NCI-H2107 treated with DMSO at 0.1 percent for 48 hours (cell line): ENCODE measurements around the gene ATG3.
"Not testable (repeated sequence)": the region's sequence is repeated elsewhere in the genome, so short reads cannot be mapped to it uniquely, and the experiment has no call there.

Experiments
- DNase-seq: peaks from one replicate; lab custom pipeline; 2025; ENCODE audit not compliant: unreplicated experiment; lab: John Stamatoyannopoulos, UW

Gene ATG3

DNA sequence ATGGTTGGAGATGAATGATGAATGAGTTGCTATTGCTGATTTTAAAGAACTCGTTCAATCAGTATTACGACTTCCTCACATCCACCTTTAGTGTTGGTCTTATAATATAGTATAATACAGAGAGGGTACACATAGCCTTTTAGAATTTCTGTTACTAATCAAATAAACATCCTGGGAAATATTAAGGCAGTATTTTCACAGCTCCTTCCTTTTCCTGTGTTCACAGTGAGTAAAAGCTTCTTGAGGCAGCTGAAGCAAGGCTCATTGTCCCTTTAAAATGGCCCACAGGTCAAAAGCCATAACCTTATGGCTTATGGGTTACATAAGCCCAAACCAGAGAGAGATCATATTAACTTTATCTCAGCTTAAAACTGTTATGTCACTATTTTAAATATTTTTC, 61.1 kb downstream of the ATG3 start:
- no peak for DNase-seq

DNA sequence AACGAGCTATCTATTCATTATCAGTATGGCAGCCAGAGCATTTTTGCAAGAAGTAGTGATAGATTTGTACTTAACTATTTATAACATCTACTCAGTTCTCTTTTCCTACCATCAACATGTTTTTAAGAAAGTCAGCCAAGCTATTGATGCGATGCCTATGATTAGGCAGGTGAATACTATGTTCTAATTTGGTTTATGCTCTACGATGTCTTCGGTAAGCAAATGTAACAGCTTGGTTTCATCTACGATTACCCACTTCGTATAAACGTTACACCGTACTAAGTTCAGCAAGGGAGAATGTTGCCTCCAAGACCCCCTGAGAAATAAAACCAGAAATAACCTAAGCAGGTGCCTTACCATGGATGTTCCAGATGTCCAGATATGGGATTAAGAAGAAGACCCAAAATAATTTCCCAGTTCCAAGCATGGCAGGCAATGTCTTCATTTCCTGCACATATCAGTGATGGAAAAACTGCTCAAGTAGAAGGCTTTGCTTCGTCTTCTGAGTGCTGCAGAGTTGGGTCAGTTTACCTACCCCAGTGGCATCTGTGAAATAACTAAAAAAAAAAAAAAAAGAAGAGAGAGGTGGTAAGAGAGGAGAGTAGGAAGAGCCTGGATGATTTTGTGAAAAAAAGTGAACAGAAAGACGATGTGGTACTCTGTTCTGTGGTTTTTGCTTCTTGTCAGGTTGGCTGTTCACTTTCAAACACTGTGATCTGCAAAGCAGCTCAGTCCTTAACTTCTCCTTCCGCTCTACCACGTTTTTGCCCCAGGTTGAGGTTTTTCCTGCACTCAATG, 62.6 kb downstream of the ATG3 start, which contains the start of gene BTLA:
TSS of gene BTLA (minus strand) at position 559 of the 798 bp plus-strand sequence. CDS start at position 445, 114 bp downstream.
- no peak for DNase-seq

DNA sequence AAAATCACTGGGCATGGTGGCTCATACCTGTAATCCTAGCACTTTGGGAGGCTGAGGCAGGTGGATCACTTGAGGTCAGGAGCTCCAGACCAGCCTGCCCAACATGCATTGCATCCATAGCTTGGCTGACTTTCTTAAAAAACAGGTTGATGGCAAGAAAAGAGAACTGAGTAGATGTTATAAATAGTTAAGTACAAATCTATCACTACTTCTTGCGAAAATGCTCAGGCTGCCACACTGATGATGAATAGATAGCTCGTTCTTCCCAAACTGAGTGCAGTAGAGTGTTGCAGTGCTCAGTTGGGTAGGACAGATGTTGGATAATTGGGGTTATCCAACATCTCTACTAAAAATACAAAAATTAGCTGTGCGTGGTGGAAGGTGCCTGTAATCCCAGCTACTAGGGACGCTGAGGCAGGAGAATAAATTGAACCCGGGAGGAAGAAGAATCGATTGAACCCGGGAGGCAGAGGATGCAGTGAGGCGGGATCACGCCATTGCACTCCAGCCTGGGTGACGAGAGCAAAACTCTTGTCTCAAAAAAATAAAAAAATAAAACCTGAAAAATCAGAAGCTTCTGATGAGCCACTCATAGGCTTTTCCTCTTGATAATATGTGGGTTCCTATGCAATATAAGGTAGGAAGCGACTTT, 63.7 kb downstream of the ATG3 start:
- no peak for DNase-seq

GRCh38 chr3:112496366-112497067, 65.2 kb downstream of the ATG3 start:
- no peak for DNase-seq

- DNase-seq, result not testable (repeated sequence)
Observed at GRCh38 chr3:112494448-112494767, 67.4 kb downstream of the ATG3 start.

GRCh38 chr3:112492124-112492523, 69.6 kb downstream of the ATG3 start:
- DNase-seq, result no peak

DNA sequence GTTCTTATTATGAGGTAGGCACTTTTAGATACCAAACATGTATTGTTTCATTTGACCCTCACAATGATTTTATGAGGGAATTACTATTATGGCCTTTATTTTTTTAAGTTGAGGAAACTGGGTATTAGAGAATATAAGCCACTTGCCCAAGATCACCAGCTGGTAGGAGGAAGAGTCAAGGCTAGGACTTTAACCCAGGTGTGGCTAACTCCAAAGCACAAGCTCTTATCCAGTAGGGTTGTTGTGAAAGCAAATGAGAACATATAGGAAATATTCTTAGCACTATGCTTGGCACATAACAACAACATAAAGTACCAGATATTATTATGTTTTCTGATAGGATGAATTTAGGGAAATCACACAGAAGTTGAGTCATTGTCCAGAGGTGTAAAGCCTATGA, 70.4 kb downstream of the ATG3 start:
- no peak for DNase-seq

DNA sequence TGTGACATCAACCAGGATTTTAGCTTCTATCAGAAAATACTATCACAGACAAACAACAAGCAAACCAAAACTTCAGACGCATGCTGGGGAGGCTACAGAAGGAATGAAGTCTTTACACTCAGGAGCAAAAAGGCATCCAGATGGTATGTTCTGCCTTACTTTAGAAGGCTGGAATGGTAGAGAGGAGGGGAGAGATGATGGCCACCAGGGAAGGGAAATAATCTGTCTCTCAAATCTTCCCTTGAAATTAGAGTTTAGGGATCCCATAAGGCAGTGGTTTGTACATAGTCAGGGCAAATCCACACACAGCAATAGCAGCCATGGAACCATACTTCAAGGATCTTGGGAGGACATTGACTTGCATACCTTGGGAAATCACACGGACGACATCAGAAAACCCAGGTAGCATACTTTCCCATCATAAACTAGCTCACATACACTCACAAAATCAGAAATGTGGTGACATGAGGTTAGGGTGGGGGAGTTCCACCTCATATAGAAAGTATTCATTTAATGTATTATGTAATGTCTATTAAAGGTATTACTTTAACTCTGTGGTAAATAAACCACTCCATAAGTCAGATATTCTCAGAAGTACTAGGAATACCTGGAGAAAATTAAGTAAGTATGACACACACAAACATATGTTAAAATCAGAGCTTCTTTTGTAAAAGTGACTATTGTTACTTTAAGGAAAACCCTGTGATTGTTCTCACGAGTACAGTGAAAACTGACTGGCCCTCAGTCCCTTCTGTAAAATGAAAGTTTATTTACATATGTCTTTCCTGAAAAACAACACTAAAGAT, 71.9 kb downstream of the ATG3 start:
- no peak for DNase-seq

GRCh38 chr3:112486811-112487505, 74.8 kb downstream of the ATG3 start:
- DNase-seq, result no peak

- DNase-seq, result no peak
Observed at GRCh38 chr3:112484352-112484751, 77.4 kb downstream of the ATG3 start.

- DNase-seq, result no peak
Observed at GRCh38 chr3:112482675-112483074, 79.1 kb downstream of the ATG3 start.
